Suprapubic skin (tissue), 3 donors: ENCODE data around the gene RAB38.

ENCODE experiments used
- CTCF ChIP-seq, 2 donors: fragments of 200-600 bp in 1 of 2; fragments of 450-650 bp in 1 of 2; sonication (generic) in 1 of 2; IDR thresholded peaks; one replicate each; pipeline ENCODE4 v1.5.1; 2016 to 2019; ENCODE audit warnings: antibody characterized with exemption in 2 of 2, mild to moderate bottlenecking in 1 of 2, moderate library complexity in 1 of 2
- EP300 ChIP-seq: sonication (generic); formaldehyde crosslinking; IDR thresholded peaks from one replicate; pipeline ENCODE4 v1.6.1; 2017; ENCODE audit warnings: antibody characterized with exemption

- TF ChIP-seq CTCF (IDR thresholded peaks at IDR 0.05) (no peak), EP300 (no peak)
Observed at GRCh38 chr11:88070437-88070836, 104.8 kb downstream of the RAB38 start.
